Smooth muscle cell of the coronary artery (primary cell): Measurements from ENCODE around the gene CCDC33. TPM values are rescaled to one million over a fixed set of nuclear protein-coding genes. Genes with fewer than 3 reads are reported as not detected.

Experiments
- total RNA-seq: library from RNA; depleted of rRNA; stranded (reverse); fragments of >200 nt; gene quantifications from 2 replicates; pipeline ENCODE4 v1.2.3, GENCODE V29; 2014; ENCODE audit warnings: low replicate concordance

Gene CCDC33
- total RNA-seq, result 0.60 TPM in 1 of 2 replicates, not detected in the other

GRCh38 chr15:74235962-74236361 lies at the start of gene CCDC33:
CCDC33 (plus strand) TSS chr15:74236326; CDS start chr15:74236720, 394 bp downstream.

DNA sequence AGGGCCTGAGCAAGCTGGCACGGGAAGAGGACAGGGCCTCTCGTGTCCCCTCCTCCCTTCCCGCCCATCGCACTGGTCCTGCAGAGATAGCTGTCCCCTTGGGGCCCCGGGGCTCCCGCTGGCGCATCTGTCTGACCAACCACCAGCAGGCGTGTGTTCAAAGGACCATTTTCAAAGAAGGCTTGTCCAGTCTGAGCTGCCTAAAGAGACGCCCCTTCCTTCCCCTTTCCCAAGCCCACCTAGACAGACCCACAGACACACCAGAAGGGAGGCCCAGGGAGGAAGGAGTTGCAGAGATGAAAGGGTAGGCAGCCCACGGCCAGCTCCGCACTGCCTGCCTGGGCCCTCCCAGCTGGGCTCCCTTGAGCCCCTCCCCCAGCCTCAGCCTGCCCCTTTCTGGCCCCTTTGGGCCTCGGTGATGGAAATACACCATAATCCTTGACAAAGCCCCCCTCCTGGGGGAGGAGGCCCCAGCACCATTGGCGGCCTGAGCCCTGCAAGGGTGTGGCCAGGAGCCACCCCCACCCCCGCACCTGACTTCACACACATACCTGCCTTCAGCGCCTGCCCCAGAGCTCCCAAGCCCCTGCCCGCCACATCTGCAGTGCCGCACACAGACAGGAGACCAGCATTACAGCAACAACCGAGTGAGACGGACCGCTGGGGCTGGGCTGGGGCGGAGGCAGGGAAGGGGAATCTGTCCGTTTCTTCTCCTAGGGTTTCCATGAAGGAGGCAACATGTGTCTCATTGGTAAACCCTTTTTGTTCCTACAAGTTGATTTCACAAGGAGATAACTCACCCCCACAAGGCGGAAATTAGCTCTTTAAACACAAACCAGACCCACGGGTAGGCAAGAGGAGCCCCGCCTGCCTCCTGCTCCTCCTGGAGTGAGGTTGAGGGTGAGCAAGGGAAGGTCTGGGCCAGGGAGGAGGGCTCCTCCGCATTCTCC lies 33.4 kb upstream of the CCDC33 start, which contains the start of gene STRA6:
Gene STRA6, minus strand, starts transcription at position 336 of the 950 bp plus-strand sequence. CDS start 520 bp downstream, outside the sequence.

GRCh38 chr15:74367296-74367854 lies 131.2 kb downstream of the CCDC33 start, which contains the start of gene CYP11A1:
CYP11A1 (minus strand) TSS chr15:74367646; CDS start chr15:74367585, 61 bp downstream.

Other genes starting within 250 kb of the CCDC33 start
- 7.8 and 18.5 TPM in 2 replicates for gene STOML1, start 244.0 kb upstream of the CCDC33 start, total RNA-seq
- gene PML, start 241.6 kb upstream of the CCDC33 start, total RNA-seq, result 10.9 and 20.4 TPM in 2 replicates
- gene GOLGA6A, start 153.8 kb upstream of the CCDC33 start, total RNA-seq, result not detected in 2 replicates
- gene ISLR2, start 105.7 kb upstream of the CCDC33 start, total RNA-seq, result 0.08 TPM in 1 of 2 replicates, not detected in the other
- gene ISLR, start 62.6 kb upstream of the CCDC33 start, total RNA-seq, result 44.8 and 87.3 TPM in 2 replicates
- 26.2 TPM in 1 of 2 replicates, not detected in the other for gene STRA6, start 33.5 kb upstream of the CCDC33 start, total RNA-seq
- gene CYP11A1, start 131.3 kb downstream of the CCDC33 start, total RNA-seq, result 0.15 TPM in 1 of 2 replicates, not detected in the other
- gene SEMA7A, start 197.6 kb downstream of the CCDC33 start, total RNA-seq, result 2.6 and 4.7 TPM in 2 replicates
- 13.1 and 29.8 TPM in 2 replicates for gene UBL7, start 224.8 kb downstream of the CCDC33 start, total RNA-seq